ENCODE measurements around the gene CFTR.

CFTR gene

GRCh38 chr7:117590191-117590590 lies 110.4 kb downstream of the CFTR start:
- no peak for DNase-seq (ENCODE audit: low read depth)

- DNase-seq (ENCODE audit: low read depth): no peak
These were observed 112.3 kb downstream of the CFTR start for GRCh38 chr7:117592011-117592635.

GRCh38 chr7:117596134-117596533 lies 116.3 kb downstream of the CFTR start:
- DNase-seq (ENCODE audit: low read depth): no peak

GRCh38 chr7:117597755-117598154 lies 117.9 kb downstream of the CFTR start:
- no peak for DNase-seq (ENCODE audit: low read depth)

- no peak for DNase-seq (ENCODE audit: low read depth)
These were observed 121.1 kb downstream of the CFTR start for GRCh38 chr7:117600911-117601310.

- no peak for DNase-seq (ENCODE audit: low read depth)
These were observed 123.8 kb downstream of the CFTR start for GRCh38 chr7:117603627-117604026.

DNA sequence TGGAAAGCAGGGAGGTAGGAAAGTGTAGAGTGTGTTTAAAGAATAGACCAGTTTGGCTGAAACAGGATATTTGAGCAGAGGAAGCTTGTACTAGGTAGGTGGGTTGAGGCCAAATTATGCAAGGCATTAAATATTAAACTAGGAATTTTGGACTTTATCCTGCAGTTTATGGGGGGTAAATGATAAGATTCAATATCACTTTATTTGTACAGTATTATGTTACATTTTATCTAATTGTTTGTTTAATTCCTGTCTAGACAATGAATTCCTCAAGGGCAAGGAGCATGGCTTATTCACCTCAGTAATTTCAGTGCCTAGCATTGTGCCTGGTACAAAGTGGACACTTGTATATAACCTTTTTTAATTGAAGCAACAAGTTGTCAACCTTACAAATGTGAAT lies 125.9 kb downstream of the CFTR start:
- no peak for DNase-seq (ENCODE audit: low read depth)

GRCh38 chr7:117606132-117606531 lies 126.3 kb downstream of the CFTR start:
- no peak for DNase-seq (ENCODE audit: low read depth)

DNA sequence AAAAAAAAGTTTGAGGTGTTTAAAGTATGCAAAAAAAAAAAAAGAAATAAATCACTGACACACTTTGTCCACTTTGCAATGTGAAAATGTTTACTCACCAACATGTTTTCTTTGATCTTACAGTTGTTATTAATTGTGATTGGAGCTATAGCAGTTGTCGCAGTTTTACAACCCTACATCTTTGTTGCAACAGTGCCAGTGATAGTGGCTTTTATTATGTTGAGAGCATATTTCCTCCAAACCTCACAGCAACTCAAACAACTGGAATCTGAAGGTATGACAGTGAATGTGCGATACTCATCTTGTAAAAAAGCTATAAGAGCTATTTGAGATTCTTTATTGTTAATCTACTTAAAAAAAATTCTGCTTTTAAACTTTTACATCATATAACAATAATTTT lies 130.6 kb downstream of the CFTR start:
- no peak for DNase-seq (ENCODE audit: low read depth)

DNA sequence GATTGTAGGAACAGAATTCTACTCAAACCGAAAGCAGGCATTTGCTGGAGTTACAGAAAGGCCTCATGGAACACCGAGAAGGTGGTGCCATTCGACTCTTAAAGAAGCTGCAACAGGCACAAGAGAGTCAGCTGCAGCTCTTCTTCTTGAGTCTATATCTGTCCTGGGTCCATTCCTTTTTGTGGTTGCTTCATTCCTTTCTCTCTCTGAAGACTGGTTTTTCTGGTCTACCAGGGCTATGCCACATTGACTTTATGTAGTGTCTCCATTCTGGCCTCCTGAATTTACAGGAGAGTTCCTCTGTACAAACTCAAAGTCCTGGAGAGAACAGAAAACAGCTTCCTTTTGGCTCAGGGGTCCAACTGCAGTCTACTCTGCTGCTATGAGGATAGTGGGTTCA lies 132.8 kb downstream of the CFTR start:
- DNase-seq (ENCODE audit: low read depth): no peak

DNA sequence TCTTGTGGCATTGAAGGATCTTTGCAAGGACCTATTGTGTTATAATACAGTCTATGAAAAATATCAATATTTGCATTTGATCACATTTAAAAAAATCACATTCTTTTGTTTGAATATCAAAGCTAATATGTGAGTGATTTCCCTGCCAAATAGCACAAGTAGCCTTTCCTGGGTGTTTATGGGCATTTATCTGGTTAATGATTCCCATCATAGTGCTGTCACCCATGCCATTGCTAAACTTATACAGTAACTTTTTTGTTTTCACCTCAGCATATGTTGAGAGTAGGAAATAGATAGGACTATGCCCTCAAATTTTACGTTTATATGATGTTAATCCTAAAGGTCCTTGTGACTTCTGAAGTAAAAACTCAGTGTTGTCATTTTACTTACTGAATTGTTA lies 136.9 kb downstream of the CFTR start:
- DNase-seq (ENCODE audit: low read depth): no peak

DNA sequence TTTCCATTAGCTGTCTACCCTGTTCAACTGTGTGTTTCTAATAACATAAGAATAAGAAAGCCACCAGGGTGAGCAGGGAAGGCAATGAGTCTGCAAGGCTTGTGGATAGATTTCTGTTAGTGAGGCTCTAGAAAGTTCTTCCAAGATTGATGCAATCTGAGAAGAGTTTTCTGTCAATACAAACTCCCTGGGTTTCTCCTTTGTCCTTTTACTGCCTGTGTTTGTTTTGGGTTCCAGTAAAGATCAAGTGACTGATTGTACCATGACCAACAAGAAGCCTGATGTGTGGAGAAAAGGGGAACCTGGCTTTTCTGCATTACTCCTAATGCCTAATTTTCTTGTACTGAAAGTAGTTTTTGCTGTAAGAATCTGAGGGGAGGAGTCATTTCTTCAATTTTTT lies 139.9 kb downstream of the CFTR start:
- no peak for DNase-seq (ENCODE audit: low read depth)

- DNase-seq (ENCODE audit: low read depth): no peak
These were observed 141.3 kb downstream of the CFTR start for GRCh38 chr7:117621075-117621618.

DNA sequence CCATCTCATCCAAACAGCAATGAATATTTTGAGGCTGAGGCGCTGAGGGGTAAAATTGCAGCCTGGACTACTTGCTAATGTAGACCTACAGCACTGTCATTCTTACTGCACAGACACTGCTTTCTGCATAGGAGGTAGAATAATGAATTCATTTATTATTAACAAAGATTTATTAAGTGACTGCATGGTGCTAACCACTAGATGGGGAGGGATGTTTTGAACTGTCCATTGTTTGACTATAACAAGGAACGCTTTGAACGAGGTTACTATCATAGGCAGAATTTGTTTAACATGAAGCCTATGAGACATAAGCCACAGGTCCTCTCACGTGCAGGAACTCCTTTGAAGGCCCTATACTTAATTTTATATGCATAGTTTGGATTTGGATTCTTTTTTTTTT lies 143.8 kb downstream of the CFTR start:
- DNase-seq (ENCODE audit: low read depth): no peak

DNA sequence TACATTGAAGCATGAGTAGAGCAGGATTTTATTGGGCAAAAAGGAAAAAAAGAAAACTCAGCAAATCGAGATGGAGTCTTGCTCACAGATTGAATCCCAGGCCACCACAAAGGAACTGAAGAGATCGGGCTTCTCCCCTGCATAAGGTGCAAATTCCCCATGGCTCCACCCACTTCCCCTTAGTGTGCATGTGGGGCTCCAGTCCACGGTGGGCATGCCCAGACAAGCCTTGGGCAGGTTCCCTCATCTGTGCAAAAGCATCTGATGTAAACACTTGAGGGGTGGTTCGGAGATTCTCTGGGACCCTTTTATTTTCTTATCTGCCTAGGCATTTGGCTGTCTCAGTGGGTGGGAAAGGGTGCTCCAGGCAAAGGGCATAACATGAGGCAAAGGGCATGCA lies 150.7 kb downstream of the CFTR start:
- no peak for DNase-seq (ENCODE audit: low read depth)

- no peak for DNase-seq (ENCODE audit: low read depth)
These were observed 151.2 kb downstream of the CFTR start for GRCh38 chr7:117630907-117631564.

GRCh38 chr7:117631652-117632051 lies 151.8 kb downstream of the CFTR start:
- DNase-seq (ENCODE audit: low read depth): no peak

GRCh38 chr7:117637937-117638336 lies 158.1 kb downstream of the CFTR start:
- no peak for DNase-seq (ENCODE audit: low read depth)

DNA sequence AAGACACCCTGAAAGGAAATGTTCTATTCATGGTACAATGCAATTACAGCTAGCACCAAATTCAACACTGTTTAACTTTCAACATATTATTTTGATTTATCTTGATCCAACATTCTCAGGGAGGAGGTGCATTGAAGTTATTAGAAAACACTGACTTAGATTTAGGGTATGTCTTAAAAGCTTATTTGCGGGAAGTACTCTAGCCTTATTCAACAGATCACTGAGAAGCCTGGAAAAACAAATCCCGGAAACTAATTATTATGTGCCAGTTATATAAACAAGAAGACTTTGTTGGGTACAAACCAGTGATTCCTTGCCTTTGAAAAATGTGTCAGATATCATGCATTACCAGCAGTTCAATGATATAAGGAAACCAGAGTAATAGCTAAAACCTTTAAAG lies 160.1 kb downstream of the CFTR start:
- DNase-seq (ENCODE audit: low read depth): no peak

DNA sequence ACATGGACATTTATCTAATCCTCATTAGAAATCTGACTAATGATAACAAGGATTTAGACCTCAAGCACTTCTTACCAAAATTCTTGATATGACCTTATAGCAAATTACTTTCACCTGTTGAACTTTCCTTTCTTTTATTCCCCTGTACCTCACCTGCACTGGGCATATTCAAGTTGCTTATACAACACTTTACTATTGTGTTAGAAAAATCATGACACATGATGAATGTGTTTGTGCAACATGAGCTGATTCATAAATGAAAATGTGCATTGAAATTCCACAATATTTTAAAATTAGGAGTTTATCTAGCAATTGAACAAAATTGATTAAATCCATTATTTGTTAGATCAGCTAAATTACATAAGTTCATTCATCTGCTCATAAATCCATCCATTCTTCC lies 160.6 kb downstream of the CFTR start:
- DNase-seq (ENCODE audit: low read depth): no peak

- DNase-seq (ENCODE audit: low read depth): no peak
These were observed 165.8 kb downstream of the CFTR start for GRCh38 chr7:117645481-117646165.

DNA sequence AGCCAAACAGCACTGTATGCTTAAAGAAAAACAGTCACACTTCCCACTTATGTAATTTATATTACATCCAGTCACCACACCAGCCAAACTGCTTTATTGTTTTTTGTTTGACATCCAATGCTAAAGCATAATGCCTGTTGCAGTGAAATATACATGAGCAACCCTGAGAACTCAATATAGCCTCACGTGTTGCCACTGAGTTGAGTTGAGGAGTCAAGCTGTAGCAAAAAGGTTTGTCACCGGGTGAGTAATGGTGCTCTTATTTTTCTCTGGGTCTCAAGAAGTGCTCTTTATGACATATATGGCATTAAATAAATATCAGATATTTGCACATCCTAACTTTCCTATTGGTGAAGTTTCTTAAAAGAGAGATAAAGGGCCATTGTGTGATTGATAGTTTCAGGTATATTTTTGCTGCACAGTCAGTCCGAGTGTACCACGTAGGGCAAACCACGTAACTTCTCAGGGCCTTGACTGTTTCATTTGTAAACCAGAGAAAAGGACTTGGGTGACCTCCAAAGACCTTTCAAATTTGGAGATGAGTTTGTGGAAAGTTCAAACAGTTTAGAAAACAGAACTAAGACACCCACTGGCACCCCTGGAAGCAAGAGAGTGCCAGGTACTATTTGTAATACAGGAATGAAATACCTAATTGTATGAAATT lies 168.5 kb downstream of the CFTR start:
- no peak for DNase-seq (ENCODE audit: low read depth)

Data from GM04503 (cell line).